Right ventricle myocardium superior (tissue), 1 donor: ENCODE measurements around the gene ZNF354B. TPM values are rescaled to one million over a fixed set of nuclear protein-coding genes. Genes with fewer than 3 reads are reported as not detected.
A peak's percentile ranks its signal among the peaks of the same experiment; 100 is the strongest.
"Not testable (repeated sequence)": the region's sequence is repeated elsewhere in the genome, so short reads cannot be mapped to it uniquely, and the experiment has no call there.

Source experiments
- ATAC-seq: fragments of 200-7000 bp; cut with Tn5 transposase; one replicate; pipeline ENCODE4 v1.9.1; 2020; ENCODE audit warnings: mild to moderate bottlenecking; ENCODE audit not compliant: poor library complexity
- DNase-seq: peaks from one replicate; pipeline ENCODE4 v3.0.0-alpha.2; 2020
- intact Hi-C: fragments of 100-400 bp; cut with DNase I; formaldehyde crosslinking; loops from one replicate; pipeline ENCODE4 v1.11.2; 2022
- total RNA-seq: library from RNA; stranded (reverse); fragmentation: NEBNext Ultra II Directional; extraction: Animal tissue kit (Norgen Biotek cat#: 25700); gene quantifications from one replicate; pipeline ENCODE4 v1.2.1, GENCODE V29; 2021
- donor health status: DM: no; HTN: yes; CAD: no; lungs with severe emphysema.

The ZNF354B gene
- total RNA-seq, 1 donor from 2014 or later = 7.2 TPM

GRCh38 chr5:178869577-178869976 is 9.8 kb downstream of the ZNF354B start:
- intact Hi-C loops = no loop called here
- ATAC-seq (no peak), DNase-seq (no peak)

- ATAC-seq (no peak), DNase-seq (no peak)
- intact Hi-C loops = no loop called here
These were observed 10.7 kb downstream of the ZNF354B start for GRCh38 chr5:178870411-178870810.

GRCh38 chr5:178872302-178872701 is 12.5 kb downstream of the ZNF354B start:
- ATAC-seq = no peak
- no peak for DNase-seq
- intact Hi-C loops = no loop called here

- intact Hi-C loops, DNase-seq, ATAC-seq: not testable (repeated sequence)
These were observed 23.5 kb downstream of the ZNF354B start for GRCh38 chr5:178883115-178883694.

- ATAC-seq = no peak
- intact Hi-C loops = no loop called here
- no peak for DNase-seq
These were observed 24.2 kb downstream of the ZNF354B start for GRCh38 chr5:178883815-178884430.

GRCh38 chr5:178895615-178896571 is 36.1 kb downstream of the ZNF354B start, which contains the start of gene ZFP2:
TSS of gene ZFP2 (plus strand) at chr5:178895913. CDS start at chr5:178931314, 35,401 bp downstream.
- intact Hi-C loops = no loop called here
- ATAC-seq (peak; percentile 100), DNase-seq (peak; percentile 79)

- DNase-seq = no peak
- intact Hi-C loops = no loop called here
- no peak for ATAC-seq
These were observed 39.5 kb downstream of the ZNF354B start for GRCh38 chr5:178899289-178899688.

GRCh38 chr5:178902849-178903248 is 43.1 kb downstream of the ZNF354B start:
- ATAC-seq (no peak), DNase-seq (no peak)
- intact Hi-C loops = no loop called here

GRCh38 chr5:178931846-178932760 is 72.3 kb downstream of the ZNF354B start:
- DNase-seq = no peak
- ATAC-seq = no peak
- intact Hi-C loops = no loop called here

Other genes with a start within 250 kb of the ZNF354B start
- gene CLK4, start 232.9 kb upstream of the ZNF354B start, total RNA-seq = 23.2 TPM
- 7.7 TPM for gene ZNF354A, start 129.3 kb upstream of the ZNF354B start, total RNA-seq
- gene ZFP2, start 36.0 kb downstream of the ZNF354B start, total RNA-seq = 0.54 TPM
- gene ZNF454, start 81.2 kb downstream of the ZNF354B start, total RNA-seq = 1.5 TPM
- gene GRM6, start 135.4 kb downstream of the ZNF354B start, total RNA-seq = not detected
- 4.0 TPM for gene ZNF879, start 163.9 kb downstream of the ZNF354B start, total RNA-seq
- 4.7 TPM for gene ZNF354C, start 200.4 kb downstream of the ZNF354B start, total RNA-seq